HL-60 (cell line): ENCODE data around the gene TREM2.

ENCODE experiments used
- DNase-seq, 2 experiments: peaks; one replicate each; pipeline ENCODE4 v3.0.0-alpha.2; 2010 to 2020; ENCODE audit warnings: low read depth in 1 of 2, low spot score in 1 of 2
- H3K27ac ChIP-seq: fragments of 250-450 bp; sonication (Bioruptor Pico); replicated peaks from 2 replicates; pipeline ENCODE4 v1.5.1; 2020; ENCODE audit warnings: mild to moderate bottlenecking, moderate library complexity
- H3K27me3 ChIP-seq: fragments of 250-450 bp; sonication (Bioruptor Pico); 2 replicates; pipeline ENCODE4 v1.5.1; 2021; ENCODE audit warnings: mild to moderate bottlenecking, moderate library complexity; ENCODE audit not compliant: insufficient read depth, poor library complexity, severe bottlenecking
- H3K4me3 ChIP-seq: replicated peaks from 2 replicates; pipeline ENCODE4 v1.5.1; 2011; ENCODE audit warnings: mild to moderate bottlenecking, control low read depth, low read length; ENCODE audit not compliant: insufficient read depth
- GABPA ChIP-seq: IDR thresholded peaks from 2 replicates; pipeline ENCODE4 v1.6.1; 2012; ENCODE audit warnings: low read depth
- POLR2AphosphoS5 ChIP-seq: IDR thresholded peaks from 2 replicates; pipeline ENCODE4 v1.6.1; 2012; ENCODE audit warnings: low read depth
- SPI1 ChIP-seq: IDR thresholded peaks from 2 replicates; pipeline ENCODE4 v1.6.1; 2012; ENCODE audit warnings: low read depth, mild to moderate bottlenecking, borderline replicate concordance
- TF ChIP-seq, protein P1 (sequence below): IDR thresholded peaks from one replicate; pipeline ENCODE4 v1.5.1; 2011; ENCODE audit warnings: low read length, control low read depth, inconsistent platforms; ENCODE audit not compliant: insufficient read depth
- TF ChIP-seq, protein P2 (sequence below): IDR thresholded peaks from 2 replicates; pipeline ENCODE4 v1.6.1; 2012; ENCODE audit warnings: low read depth; ENCODE audit not compliant: insufficient replicate concordance

The TREM2 gene

DNA sequence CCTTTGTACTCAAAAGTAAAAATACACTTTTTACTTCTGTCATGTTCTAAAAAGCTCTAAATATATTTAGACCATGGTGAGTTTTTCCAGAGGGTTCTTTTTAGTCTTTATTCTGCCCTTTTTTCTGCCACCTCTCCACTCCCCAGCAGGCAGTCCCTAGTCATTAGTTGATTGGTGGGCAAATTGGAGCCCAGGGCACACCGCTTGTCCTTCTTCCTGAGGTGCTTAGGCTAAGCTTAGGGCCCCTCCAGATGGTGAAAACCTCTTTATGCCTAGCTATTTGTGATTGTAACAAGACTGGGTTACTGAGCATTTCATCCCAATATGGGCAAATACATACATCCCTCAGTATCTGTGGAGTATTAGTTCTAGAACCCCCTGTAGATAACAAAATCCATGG, 15.0 kb downstream of the TREM2 start:
- no peak for DNase-seq
- TF ChIP-seq, protein P1, sequence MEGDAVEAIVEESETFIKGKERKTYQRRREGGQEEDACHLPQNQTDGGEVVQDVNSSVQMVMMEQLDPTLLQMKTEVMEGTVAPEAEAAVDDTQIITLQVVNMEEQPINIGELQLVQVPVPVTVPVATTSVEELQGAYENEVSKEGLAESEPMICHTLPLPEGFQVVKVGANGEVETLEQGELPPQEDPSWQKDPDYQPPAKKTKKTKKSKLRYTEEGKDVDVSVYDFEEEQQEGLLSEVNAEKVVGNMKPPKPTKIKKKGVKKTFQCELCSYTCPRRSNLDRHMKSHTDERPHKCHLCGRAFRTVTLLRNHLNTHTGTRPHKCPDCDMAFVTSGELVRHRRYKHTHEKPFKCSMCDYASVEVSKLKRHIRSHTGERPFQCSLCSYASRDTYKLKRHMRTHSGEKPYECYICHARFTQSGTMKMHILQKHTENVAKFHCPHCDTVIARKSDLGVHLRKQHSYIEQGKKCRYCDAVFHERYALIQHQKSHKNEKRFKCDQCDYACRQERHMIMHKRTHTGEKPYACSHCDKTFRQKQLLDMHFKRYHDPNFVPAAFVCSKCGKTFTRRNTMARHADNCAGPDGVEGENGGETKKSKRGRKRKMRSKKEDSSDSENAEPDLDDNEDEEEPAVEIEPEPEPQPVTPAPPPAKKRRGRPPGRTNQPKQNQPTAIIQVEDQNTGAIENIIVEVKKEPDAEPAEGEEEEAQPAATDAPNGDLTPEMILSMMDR: no peak
- TF ChIP-seq POLR2AphosphoS5 (no peak), SPI1 (no peak), GABPA (no peak)
- TF ChIP-seq, protein P2, sequence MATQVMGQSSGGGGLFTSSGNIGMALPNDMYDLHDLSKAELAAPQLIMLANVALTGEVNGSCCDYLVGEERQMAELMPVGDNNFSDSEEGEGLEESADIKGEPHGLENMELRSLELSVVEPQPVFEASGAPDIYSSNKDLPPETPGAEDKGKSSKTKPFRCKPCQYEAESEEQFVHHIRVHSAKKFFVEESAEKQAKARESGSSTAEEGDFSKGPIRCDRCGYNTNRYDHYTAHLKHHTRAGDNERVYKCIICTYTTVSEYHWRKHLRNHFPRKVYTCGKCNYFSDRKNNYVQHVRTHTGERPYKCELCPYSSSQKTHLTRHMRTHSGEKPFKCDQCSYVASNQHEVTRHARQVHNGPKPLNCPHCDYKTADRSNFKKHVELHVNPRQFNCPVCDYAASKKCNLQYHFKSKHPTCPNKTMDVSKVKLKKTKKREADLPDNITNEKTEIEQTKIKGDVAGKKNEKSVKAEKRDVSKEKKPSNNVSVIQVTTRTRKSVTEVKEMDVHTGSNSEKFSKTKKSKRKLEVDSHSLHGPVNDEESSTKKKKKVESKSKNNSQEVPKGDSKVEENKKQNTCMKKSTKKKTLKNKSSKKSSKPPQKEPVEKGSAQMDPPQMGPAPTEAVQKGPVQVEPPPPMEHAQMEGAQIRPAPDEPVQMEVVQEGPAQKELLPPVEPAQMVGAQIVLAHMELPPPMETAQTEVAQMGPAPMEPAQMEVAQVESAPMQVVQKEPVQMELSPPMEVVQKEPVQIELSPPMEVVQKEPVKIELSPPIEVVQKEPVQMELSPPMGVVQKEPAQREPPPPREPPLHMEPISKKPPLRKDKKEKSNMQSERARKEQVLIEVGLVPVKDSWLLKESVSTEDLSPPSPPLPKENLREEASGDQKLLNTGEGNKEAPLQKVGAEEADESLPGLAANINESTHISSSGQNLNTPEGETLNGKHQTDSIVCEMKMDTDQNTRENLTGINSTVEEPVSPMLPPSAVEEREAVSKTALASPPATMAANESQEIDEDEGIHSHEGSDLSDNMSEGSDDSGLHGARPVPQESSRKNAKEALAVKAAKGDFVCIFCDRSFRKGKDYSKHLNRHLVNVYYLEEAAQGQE: no peak
- no peaks in the 10 kb centered on the region for H3K27me3 ChIP-seq

DNA sequence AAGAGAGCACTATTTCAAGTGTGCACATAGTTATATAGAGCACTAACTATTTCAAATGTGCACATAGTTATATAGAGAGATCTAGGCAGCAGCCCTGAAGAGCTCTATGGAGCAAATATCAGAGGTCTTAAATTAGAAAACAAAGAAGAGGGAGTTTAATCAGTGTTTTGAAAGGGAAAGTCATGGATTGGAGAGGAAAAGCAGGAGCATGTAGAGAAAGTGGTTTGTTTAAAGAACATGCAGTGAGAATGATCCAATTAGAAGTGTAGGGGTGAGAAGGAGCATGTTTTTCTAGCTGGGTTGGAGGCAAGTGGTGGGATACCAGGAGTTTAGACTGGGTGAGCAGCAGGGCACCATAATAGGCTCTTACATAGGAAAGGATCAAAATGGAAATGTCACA, 26.0 kb downstream of the TREM2 start:
- Histone ChIP-seq H3K27ac (no peak overlapping the region), H3K27me3 (no peaks in the 10 kb centered on the region), H3K4me3 (no peak overlapping the region)
- TF ChIP-seq SPI1 (no peak), GABPA (no peak), POLR2AphosphoS5 (no peak)
- TF ChIP-seq, protein P2: no peak
- DNase-seq: no peak

More for the DNA sequence above, 15.0 kb downstream of the TREM2 start:
- no peak overlapping the region for H3K27ac ChIP-seq
- no peak overlapping the region for H3K4me3 ChIP-seq

DNA sequence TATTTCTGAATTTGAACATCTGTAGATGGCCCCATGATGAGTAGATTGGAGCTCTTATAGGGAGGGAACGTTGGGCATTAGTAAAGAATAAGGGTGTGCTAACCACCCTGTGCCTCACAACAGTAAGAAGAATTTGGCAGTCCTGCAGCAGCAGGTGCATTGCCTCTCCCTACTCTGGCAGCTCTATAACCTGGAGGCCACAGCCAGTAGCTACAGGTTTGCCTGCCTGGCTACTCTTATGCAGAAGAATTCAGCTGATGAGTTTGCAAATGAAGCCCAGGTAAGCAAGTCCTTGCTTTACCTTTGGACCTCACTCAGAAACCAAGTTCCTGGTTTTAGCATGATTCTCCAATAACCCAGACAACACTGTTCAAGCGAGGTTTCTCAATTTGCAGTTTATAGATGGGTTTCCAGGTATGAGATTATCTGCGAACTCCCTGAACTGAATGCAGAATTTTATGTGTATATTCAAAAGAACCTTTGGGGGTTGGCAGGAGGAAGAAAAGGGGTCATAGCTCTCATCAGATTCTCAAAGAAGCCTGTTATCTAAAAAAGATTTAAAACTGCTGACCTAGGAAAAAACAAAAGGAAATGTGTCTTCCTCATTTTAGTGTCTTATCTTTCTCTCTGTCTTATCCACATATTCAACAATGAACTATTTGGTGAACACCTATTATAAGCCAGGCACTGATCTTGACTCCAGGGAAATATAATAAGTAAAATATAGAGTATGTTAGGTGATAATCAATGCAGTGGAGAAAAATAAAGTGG, 27.7 kb downstream of the TREM2 start:
- Histone ChIP-seq H3K27ac (no peak overlapping the region), H3K27me3 (no peaks in the 10 kb centered on the region), H3K4me3 (no peak overlapping the region)
- TF ChIP-seq SPI1: peak; percentile 9; the same call in 1 of the 2 replicates
- TF ChIP-seq, protein P2: no peak
- DNase-seq: no peak

DNA sequence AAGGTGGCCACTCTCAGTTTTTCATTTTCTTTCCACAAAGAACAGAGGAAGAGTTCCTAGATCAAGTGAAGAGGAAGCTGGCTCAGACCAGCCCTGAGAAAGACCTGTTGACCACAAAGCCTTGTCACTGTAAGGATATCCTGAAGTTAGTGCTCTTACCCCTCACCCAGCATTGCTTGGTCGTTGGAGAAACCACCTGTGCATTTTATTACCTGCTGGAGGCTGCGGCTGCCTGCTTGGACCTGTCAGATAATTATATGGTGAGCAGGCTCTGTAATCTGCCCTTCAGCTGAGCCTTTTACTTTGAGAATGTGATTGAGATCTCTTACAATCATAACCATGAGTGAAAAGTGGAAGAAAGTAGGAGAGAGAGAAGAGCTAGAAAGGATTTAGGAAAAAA, 30.7 kb downstream of the TREM2 start:
- TF ChIP-seq, protein P2: no peak
- TF ChIP-seq GABPA: no peak
- TF ChIP-seq, protein P1: no peak
- no peak for TF ChIP-seq SPI1
- no peak for TF ChIP-seq POLR2AphosphoS5
- DNase-seq: no peak
- H3K4me3 ChIP-seq: no peak overlapping the region
- H3K27ac ChIP-seq: no peak overlapping the region
- H3K27me3 ChIP-seq: no peaks in the 10 kb centered on the region
